Endometrial microvascular endothelial cells (primary cell): ENCODE results near the gene LAMA5. TPM values are rescaled to one million over a fixed set of nuclear protein-coding genes. Genes with fewer than 3 reads are reported as not detected.

Source experiments
- in situ Hi-C: cut with HindIII; loops from 2 replicates; pipeline ENCODE4 v1.10.0; 2017; ENCODE audit warnings: low sequenced_read_pairs, low pct_unique_long_range_greater_than_20kb; ENCODE audit errors: inconsistent ontology term
- total RNA-seq: library from RNA; depleted of rRNA; stranded (reverse); fragments of >200 nt; gene quantifications from one replicate; pipeline ENCODE4 v1.2.3, GENCODE V29; 2015; ENCODE audit errors: inconsistent ontology term

The LAMA5 gene
- total RNA-seq, 1 donor from 2014 or later: 132 TPM

- in situ Hi-C loops: no loop called here
These were observed 80.5 kb downstream of the LAMA5 start for GRCh38 chr20:62286493-62287064.

- in situ Hi-C loops: no loop called here
These were observed 81.4 kb downstream of the LAMA5 start for GRCh38 chr20:62285722-62286121.

GRCh38 chr20:62285151-62285550 lies 82.0 kb downstream of the LAMA5 start:
- in situ Hi-C loops: no loop called here

GRCh38 chr20:62284448-62284847 lies 82.7 kb downstream of the LAMA5 start:
- in situ Hi-C loops: no loop called here

- in situ Hi-C loops: no loop called here
These were observed 84.1 kb downstream of the LAMA5 start for GRCh38 chr20:62282877-62283503.

GRCh38 chr20:62282103-62282502 lies 85.0 kb downstream of the LAMA5 start:
- in situ Hi-C loops: no loop called here

GRCh38 chr20:62281161-62281933 lies 85.8 kb downstream of the LAMA5 start:
- in situ Hi-C loops: no loop called here

GRCh38 chr20:62280303-62280702 lies 86.8 kb downstream of the LAMA5 start:
- in situ Hi-C loops: no loop called here

- in situ Hi-C loops: no loop called here
These were observed 89.9 kb downstream of the LAMA5 start for GRCh38 chr20:62277253-62277652.

GRCh38 chr20:62276439-62276838 lies 90.7 kb downstream of the LAMA5 start:
- in situ Hi-C loops: no loop called here

- in situ Hi-C loops: no loop called here
These were observed 91.9 kb downstream of the LAMA5 start for GRCh38 chr20:62275219-62275618.

GRCh38 chr20:62274332-62274950 lies 92.7 kb downstream of the LAMA5 start:
- in situ Hi-C loops: no loop called here

GRCh38 chr20:62273416-62273815 lies 93.7 kb downstream of the LAMA5 start:
- in situ Hi-C loops: no loop called here

- in situ Hi-C loops: no loop called here
These were observed 94.9 kb downstream of the LAMA5 start for GRCh38 chr20:62272200-62272599.

GRCh38 chr20:62269871-62270270 lies 97.2 kb downstream of the LAMA5 start:
- in situ Hi-C loops: no loop called here

- in situ Hi-C loops: no loop called here
These were observed 97.7 kb downstream of the LAMA5 start for GRCh38 chr20:62269378-62269777.

- in situ Hi-C loops: no loop called here
These were observed 98.7 kb downstream of the LAMA5 start for GRCh38 chr20:62268228-62268900.

- in situ Hi-C loops: no loop called here
These were observed 99.6 kb downstream of the LAMA5 start for GRCh38 chr20:62267543-62267942.

- in situ Hi-C loops: no loop called here
These were observed 100.3 kb downstream of the LAMA5 start for GRCh38 chr20:62266851-62267250.
